Spleen (tissue), 11 donors: ENCODE results near the gene CYP19A1. TPM values are rescaled to one million over a fixed set of nuclear protein-coding genes. Genes with fewer than 3 reads are reported as not detected.

Experiments
- DNase-seq: peaks from one replicate; pipeline ENCODE4 v3.0.0-alpha.2; 2020
- H3K27ac ChIP-seq, 8 donors: fragments of 200-600 bp; sonication (generic) in 7 of 8; 1 replicate in 4 of 8; 2 replicates in 4 of 8; pipeline versions ENCODE4 v1.5.0 to v1.8.0; 2016 to 2021; ENCODE audit warnings: inconsistent platforms in 4 of 8, mild to moderate bottlenecking in 4 of 8, moderate library complexity in 1 of 8
- H3K27me3 ChIP-seq, 7 donors: fragments of 200-600 bp; sonication (generic) in 6 of 7; replicated peaks in 1 of 7; 1 replicate in 4 of 7; 2 replicates in 3 of 7; pipeline versions ENCODE4 v1.5.0 to v1.8.0; 2016 to 2021; ENCODE audit warnings: inconsistent platforms in 3 of 7, mild to moderate bottlenecking in 1 of 7
- H3K36me3 ChIP-seq, 6 donors: fragments of 200-600 bp; sonication (generic) in 5 of 6; 1 replicate in 4 of 6; 2 replicates in 2 of 6; pipeline versions ENCODE4 v1.5.0 to v1.8.0; 2016 to 2021; ENCODE audit warnings: inconsistent platforms in 2 of 6
- H3K4me1 ChIP-seq, 6 donors: fragments of 200-600 bp; sonication (generic) in 5 of 6; 1 replicate in 3 of 6; 2 replicates in 3 of 6; pipeline versions ENCODE4 v1.5.0 to v1.8.0; 2016 to 2021; ENCODE audit warnings: inconsistent platforms in 3 of 6
- H3K4me3 ChIP-seq, 8 donors: fragments of 200-600 bp; sonication (generic) in 7 of 8; 1 replicate in 4 of 8; 2 replicates in 4 of 8; pipeline versions ENCODE4 v1.5.0 to v1.8.0; 2016 to 2021; ENCODE audit warnings: inconsistent platforms in 4 of 8, mild to moderate bottlenecking in 4 of 8, moderate library complexity in 2 of 8
- H3K9me3 ChIP-seq, 8 donors: fragments of 200-600 bp; sonication (generic) in 7 of 8; 1 replicate in 4 of 8; 2 replicates in 4 of 8; pipeline versions ENCODE4 v1.5.0 to v1.8.0; 2016 to 2021; ENCODE audit warnings: inconsistent platforms in 4 of 8
- CTCF ChIP-seq, 11 experiments: fragments of 200-600 bp in 7 of 11; fragments of 450-650 bp in 4 of 11; sonication (generic) in 4 of 11; IDR thresholded peaks in 8 of 11; conservative IDR thresholded peaks in 3 of 11; 1 replicate in 7 of 11; 2 replicates in 4 of 11; pipeline versions ENCODE4 v1.4.0 to v1.8.0; 2016 to 2021; ENCODE audit warnings: antibody characterized with exemption in 11 of 11, inconsistent platforms in 4 of 11, mild to moderate bottlenecking in 1 of 11
- POLR2A ChIP-seq, 3 donors: fragments of 450-650 bp; IDR thresholded peaks; one replicate each; pipeline ENCODE4 v1.5.1; 2017; ENCODE audit warnings: antibody characterized with exemption in 3 of 3, mild to moderate bottlenecking in 1 of 3
- POLR2AphosphoS5 ChIP-seq, 3 donors: sonication (generic); formaldehyde crosslinking; IDR thresholded peaks; one replicate each; pipeline ENCODE4 v1.5.1; 2017; ENCODE audit warnings: antibody characterized with exemption in 3 of 3
- WGBS, 5 donors: extraction: QIAGEN DNeasy Blood & Tissue Kit in 3 of 5; methylation state at CpG; one replicate each; pipeline versions ENCODE4 v1.1.5 to v1.1.7; 2013 to 2018; 5-methylcytosine and 5-hydroxymethylcytosine counted together
- intact Hi-C: fragments of 100-400 bp; cut with DNase I; formaldehyde crosslinking; loops from one replicate; pipeline ENCODE4 v1.15.0; 2023; ENCODE audit warnings: low total_unique reads
- polyA plus RNA-seq, 3 donors: library from polyadenylated mRNA; stranded (reverse); fragments of 200-250 nt; gene quantifications; one replicate each; pipeline ENCODE4 v1.2.1, GENCODE V29; 2013
- total RNA-seq, 7 donors: library from RNA; depleted of rRNA in 3 of 7; stranded (reverse); fragments of >200 nt in 3 of 7; fragmentation: NEBNext Ultra II Directional in 4 of 7; extraction: Animal tissue kit (Norgen Biotek cat#: 25700) in 4 of 7; gene quantifications; one replicate each; pipeline versions ENCODE4 v1.1.0 to v1.2.1, GENCODE V29; 2016 to 2021
- donor health status: healthy with polysubstance abuse.
- donor health status: DM: no; HTN: no; CAD: no; lungs with moderate emphysema.
- donor health status: DM: no; HTN: no; CAD: no.
- donor health status: Bipolar disorder and iron deficiency.
- donor health status: healthy.
- donor health status: DM: no; HTN: no; CAD: no.
- donor health status: DM: yes; HTN: yes; CAD: no.

CYP19A1 gene
- total and polyA plus RNA-seq, 10 donors = 0.13 to 5.6 (median 0.96) TPM; not detected in 1

DNA sequence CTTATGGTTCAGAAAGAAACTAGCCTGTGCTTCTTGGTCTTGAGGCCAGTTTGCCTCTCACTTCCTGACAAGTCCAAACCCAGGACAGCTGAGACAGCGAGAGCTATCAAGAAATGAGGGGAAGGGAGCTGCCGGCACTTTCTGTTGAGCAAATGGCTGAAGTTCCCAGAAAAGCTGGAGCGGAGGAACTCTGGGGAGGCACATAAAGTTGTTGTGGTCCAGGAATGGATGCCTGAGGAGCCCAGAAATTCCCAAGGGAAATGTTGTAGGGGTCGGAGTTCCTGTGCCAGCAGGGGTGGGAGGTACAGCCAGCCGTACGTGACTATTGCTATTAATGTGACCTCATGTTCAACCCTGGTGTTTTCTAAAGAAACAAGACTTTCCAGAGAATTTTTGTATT is 144.9 kb downstream of the CYP19A1 start:
- Histone ChIP-seq H3K4me1 (peaks cover 0 to 54% (median 36%) of the 10 kb centered on the region in 6 donors), H3K27me3 (peaks cover 0 to 41% (median 5%) of the 10 kb centered on the region in 7 donors), H3K9me3 (no peaks in the 10 kb centered on the region), H3K4me3 (no peak overlapping the region), H3K36me3 (no peaks in the 10 kb centered on the region), H3K27ac (no peak overlapping the region)
- no peak for DNase-seq
- WGBS, 5 donors = 61 to 71% (median 63%) methylated on average over 6 of the region's 6 CpGs
- intact Hi-C loops = loop anchor here (10.0 kb wide), 1 partner anchor 279 kb away; no protein-coding TSS in a partner anchor
- no peak for TF ChIP-seq POLR2AphosphoS5 (IDR thresholded peaks at IDR 0.05)
- TF ChIP-seq CTCF (IDR thresholded peaks at IDR 0.05 in 8 of 11, conservative IDR thresholded peaks at IDR 0.05 in 3 of 11) = no peak
- no peak for TF ChIP-seq POLR2A (IDR thresholded peaks at IDR 0.05)

DNA sequence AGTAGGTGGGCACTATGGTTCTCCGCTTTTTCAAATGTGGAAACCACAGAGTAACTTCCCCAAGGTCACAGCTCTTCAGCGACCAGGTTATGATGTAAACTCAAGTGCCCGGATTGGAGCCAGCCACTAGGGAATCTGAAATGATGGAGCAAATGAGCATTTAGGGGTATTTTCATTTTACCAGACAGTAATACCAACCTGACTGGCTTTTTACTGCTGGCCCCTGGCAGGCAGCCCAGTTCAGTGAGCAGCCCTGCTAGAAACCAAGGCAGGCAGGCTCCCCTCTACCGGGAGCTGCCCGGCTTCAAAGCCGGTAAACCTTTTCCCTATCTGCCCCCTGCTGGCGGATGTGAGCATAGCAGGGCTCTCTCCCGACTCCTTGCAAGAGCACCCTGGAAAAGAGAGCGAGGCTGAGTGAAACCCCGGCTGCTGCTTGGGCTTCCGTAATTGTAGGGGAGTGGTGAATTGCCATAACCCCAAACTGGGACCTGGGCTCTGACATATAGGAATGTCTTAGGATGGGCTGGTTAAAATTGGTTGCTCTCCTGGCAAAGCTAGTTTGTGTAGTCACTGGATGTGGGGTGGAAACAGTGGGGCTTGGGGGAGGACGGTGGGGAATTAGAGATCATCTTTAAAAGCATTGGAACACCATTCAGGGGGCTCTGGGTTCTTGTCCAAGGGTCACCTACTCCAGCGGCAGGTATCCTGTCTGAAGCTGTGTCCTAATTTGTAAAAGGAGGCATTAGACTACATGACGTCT is 145.7 kb downstream of the CYP19A1 start:
- peak; percentile 79 to 97 (median 94) for TF ChIP-seq CTCF (IDR thresholded peaks at IDR 0.05 in 8 of 11, conservative IDR thresholded peaks at IDR 0.05 in 3 of 11)
- no peak for TF ChIP-seq POLR2AphosphoS5 (IDR thresholded peaks at IDR 0.05)
- Histone ChIP-seq H3K4me3 (peak overlapping the region in 1 of 8 donors; percentile 23), H3K27me3 (peaks cover 0 to 39% (median 5%) of the 10 kb centered on the region in 7 donors), H3K27ac (peak overlapping the region in 7 of 8 donors; percentile 15 to 79 (median 71)), H3K9me3 (no peaks in the 10 kb centered on the region), H3K4me1 (peaks cover 0 to 60% (median 39%) of the 10 kb centered on the region in 6 donors), H3K36me3 (no peaks in the 10 kb centered on the region)
- DNase-seq = peak; percentile 93
- 23 to 33% (median 28%) methylated on average over 11 to 14 of the region's 14 CpGs for WGBS, 5 donors
- intact Hi-C loops = loop anchor here (10.0 kb wide), 1 partner anchor 278 kb away; no protein-coding TSS in a partner anchor

DNA sequence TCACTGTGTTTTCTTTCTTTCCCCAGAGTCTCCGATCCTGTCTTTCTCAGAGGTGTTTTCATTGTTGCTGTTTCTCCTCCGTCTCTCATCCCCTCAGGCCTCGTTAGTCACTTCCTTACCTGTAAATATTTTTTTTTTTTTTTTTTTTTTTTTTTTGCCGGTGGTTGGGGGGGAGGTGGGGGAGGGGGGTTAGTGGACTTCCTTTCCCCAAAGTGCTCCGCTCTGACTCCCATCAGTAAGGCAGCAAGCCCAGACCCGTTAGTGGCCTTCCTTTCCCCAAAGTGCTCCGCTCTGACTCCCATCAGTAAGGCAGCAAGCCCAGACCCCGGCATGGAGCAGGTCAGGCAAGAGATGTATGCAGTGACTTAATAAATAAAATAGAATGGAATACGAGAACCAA is 146.6 kb downstream of the CYP19A1 start:
- TF ChIP-seq POLR2AphosphoS5 (IDR thresholded peaks at IDR 0.05) (no peak), POLR2A (IDR thresholded peaks at IDR 0.05) (no peak), CTCF (IDR thresholded peaks at IDR 0.05 in 8 of 11, conservative IDR thresholded peaks at IDR 0.05 in 3 of 11) (no peak)
- no peaks in the 10 kb centered on the region for H3K9me3 ChIP-seq
- H3K27ac ChIP-seq = peak overlapping the region in 7 of 8 donors; percentile 46 to 79 (median 71)
- WGBS, 5 donors = 61 to 69% (median 67%) methylated on average over 9 of the region's 9 CpGs
- H3K27me3 ChIP-seq = peaks cover 0 to 36% (median 5%) of the 10 kb centered on the region in 7 donors
- no peak overlapping the region for H3K4me3 ChIP-seq
- intact Hi-C loops = loop anchor here (10.0 kb wide), 1 partner anchor 277 kb away; no protein-coding TSS in a partner anchor
- H3K4me1 ChIP-seq = peaks cover 0 to 69% (median 46%) of the 10 kb centered on the region in 6 donors
- H3K36me3 ChIP-seq = no peaks in the 10 kb centered on the region
- DNase-seq = no peak

DNA sequence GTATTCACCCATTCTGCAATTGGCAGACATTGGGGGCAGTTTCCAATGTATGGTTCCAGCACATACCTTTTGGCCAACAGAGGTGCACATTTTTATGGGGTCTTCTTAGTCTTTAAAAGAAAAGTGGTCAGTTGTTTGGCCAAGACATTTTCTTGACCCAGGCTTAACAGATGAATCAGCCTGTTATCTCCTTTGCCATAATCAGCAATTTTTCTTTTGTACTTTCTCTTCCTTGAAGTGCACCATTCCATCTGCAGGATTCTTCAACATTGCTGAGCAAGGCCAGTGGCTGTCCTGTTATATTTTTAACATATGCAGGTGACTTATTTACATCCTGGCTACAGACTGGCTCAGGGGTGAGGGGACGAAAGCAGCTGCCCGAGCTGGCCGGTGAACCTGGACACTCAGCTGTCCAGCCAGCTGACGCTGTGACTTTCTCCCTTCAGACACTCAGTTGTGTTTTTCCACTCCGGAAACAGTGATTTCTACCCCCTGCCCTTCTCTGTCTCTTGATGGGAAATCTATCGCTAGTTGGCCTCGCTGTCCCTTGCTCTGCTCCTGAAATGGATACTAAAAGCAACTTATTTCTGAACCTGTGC is 147.2 kb downstream of the CYP19A1 start:
- WGBS, 5 donors = 69 to 87% (median 80%) methylated on average over 7 of the region's 7 CpGs
- Histone ChIP-seq H3K4me1 (peaks cover 0 to 75% (median 51%) of the 10 kb centered on the region in 6 donors), H3K9me3 (no peaks in the 10 kb centered on the region), H3K36me3 (no peaks in the 10 kb centered on the region), H3K27ac (peak overlapping the region in 7 of 8 donors; percentile 46 to 79 (median 71)), H3K4me3 (peak overlapping the region in 1 of 8 donors; percentile 13), H3K27me3 (peaks cover 0 to 36% (median 5%) of the 10 kb centered on the region in 7 donors)
- DNase-seq = no peak
- intact Hi-C loops = loop anchor here (10.0 kb wide), 1 partner anchor 276 kb away; no protein-coding TSS in a partner anchor
- TF ChIP-seq POLR2A (IDR thresholded peaks at IDR 0.05) (no peak), POLR2AphosphoS5 (IDR thresholded peaks at IDR 0.05) (peak in 1 of 3 donors; percentile 65), CTCF (IDR thresholded peaks at IDR 0.05 in 8 of 11, conservative IDR thresholded peaks at IDR 0.05 in 3 of 11) (no peak)
